ENCODE data around the gene RNF125.

The RNF125 gene

GRCh38 chr18:32021756-32022564 lies 3.3 kb downstream of the RNF125 start:
- TF ChIP-seq, protein P1, sequence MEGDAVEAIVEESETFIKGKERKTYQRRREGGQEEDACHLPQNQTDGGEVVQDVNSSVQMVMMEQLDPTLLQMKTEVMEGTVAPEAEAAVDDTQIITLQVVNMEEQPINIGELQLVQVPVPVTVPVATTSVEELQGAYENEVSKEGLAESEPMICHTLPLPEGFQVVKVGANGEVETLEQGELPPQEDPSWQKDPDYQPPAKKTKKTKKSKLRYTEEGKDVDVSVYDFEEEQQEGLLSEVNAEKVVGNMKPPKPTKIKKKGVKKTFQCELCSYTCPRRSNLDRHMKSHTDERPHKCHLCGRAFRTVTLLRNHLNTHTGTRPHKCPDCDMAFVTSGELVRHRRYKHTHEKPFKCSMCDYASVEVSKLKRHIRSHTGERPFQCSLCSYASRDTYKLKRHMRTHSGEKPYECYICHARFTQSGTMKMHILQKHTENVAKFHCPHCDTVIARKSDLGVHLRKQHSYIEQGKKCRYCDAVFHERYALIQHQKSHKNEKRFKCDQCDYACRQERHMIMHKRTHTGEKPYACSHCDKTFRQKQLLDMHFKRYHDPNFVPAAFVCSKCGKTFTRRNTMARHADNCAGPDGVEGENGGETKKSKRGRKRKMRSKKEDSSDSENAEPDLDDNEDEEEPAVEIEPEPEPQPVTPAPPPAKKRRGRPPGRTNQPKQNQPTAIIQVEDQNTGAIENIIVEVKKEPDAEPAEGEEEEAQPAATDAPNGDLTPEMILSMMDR (IDR thresholded peaks at IDR 0.05; ENCODE audit: borderline replicate concordance, control extremely low read depth, extremely low read depth, insufficient read depth, missing control alignments) = no peak
- in situ Hi-C loops (cut with MboI; ENCODE audit: low sequenced_read_pairs, unreplicated experiment) = no loop called here
- no peak for DNase-seq (ENCODE audit: low spot score)

- TF ChIP-seq, protein P1 (IDR thresholded peaks at IDR 0.05; ENCODE audit: borderline replicate concordance, control extremely low read depth, extremely low read depth, insufficient read depth, missing control alignments) = no peak
- no peak for DNase-seq (ENCODE audit: low spot score)
- in situ Hi-C loops (cut with MboI; ENCODE audit: low sequenced_read_pairs, unreplicated experiment) = no loop called here
These were observed 7.1 kb downstream of the RNF125 start for GRCh38 chr18:32025744-32026143.

DNA sequence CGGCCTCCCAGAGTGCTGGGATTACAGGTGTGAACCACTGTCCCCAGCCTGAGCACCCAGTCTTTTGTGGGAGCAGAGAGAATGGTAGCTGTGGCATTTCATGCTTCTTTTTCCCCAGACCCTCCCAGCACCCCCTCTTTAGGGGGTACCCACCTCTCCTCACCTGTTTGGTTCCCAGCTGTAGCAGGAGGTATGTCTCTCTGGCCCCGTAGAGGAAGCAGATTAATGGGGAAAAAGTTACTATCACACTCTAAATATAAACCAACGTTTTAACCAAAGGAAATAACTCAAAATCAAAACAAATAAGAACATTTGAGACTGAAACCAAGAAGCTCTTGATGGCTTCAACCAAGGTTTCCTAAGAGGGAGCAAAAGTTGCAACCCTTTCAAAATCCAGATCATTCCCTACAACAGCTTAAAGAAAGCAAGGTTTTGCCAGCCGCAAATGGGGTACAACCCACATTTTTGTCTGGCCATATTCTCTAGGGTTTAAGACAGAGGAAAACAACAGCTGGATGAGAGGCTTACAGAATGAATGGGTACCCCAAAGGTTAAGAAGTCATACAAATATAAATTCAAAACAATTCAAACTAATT lies 8.0 kb downstream of the RNF125 start:
- TF ChIP-seq, protein P1 (IDR thresholded peaks at IDR 0.05; ENCODE audit: borderline replicate concordance, control extremely low read depth, extremely low read depth, insufficient read depth, missing control alignments) = no peak
- in situ Hi-C loops (cut with MboI; ENCODE audit: low sequenced_read_pairs, unreplicated experiment) = no loop called here
- DNase-seq (ENCODE audit: low spot score) = no peak

GRCh38 chr18:32029558-32029957 lies 10.9 kb downstream of the RNF125 start:
- in situ Hi-C loops (cut with MboI; ENCODE audit: low sequenced_read_pairs, unreplicated experiment) = no loop called here
- no peak for DNase-seq (ENCODE audit: low spot score)
- TF ChIP-seq, protein P1 (IDR thresholded peaks at IDR 0.05; ENCODE audit: borderline replicate concordance, control extremely low read depth, extremely low read depth, insufficient read depth, missing control alignments) = no peak

DNA sequence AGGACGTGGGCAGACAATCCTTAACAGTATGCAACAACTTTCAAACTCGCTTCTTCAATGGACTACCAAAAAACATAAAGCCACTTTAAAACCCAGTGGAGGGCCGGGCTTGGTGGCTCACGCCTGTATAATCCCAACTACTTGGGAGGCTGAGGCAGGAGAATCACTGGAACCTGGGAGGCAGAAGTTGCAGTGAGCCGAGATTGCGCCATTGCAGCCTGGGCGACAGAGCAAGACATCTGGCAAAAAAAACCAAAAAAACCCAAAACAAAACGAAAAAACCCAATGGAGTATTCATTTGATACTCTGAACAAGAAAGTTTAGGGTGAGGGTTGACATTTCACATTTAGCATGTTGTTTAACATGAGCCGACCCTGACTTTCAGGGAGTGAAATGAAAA lies 14.0 kb downstream of the RNF125 start:
- DNase-seq (ENCODE audit: low spot score) = no peak
- in situ Hi-C loops (cut with MboI; ENCODE audit: low sequenced_read_pairs, unreplicated experiment) = no loop called here
- TF ChIP-seq, protein P1 (IDR thresholded peaks at IDR 0.05; ENCODE audit: borderline replicate concordance, control extremely low read depth, extremely low read depth, insufficient read depth, missing control alignments) = no peak

DNA sequence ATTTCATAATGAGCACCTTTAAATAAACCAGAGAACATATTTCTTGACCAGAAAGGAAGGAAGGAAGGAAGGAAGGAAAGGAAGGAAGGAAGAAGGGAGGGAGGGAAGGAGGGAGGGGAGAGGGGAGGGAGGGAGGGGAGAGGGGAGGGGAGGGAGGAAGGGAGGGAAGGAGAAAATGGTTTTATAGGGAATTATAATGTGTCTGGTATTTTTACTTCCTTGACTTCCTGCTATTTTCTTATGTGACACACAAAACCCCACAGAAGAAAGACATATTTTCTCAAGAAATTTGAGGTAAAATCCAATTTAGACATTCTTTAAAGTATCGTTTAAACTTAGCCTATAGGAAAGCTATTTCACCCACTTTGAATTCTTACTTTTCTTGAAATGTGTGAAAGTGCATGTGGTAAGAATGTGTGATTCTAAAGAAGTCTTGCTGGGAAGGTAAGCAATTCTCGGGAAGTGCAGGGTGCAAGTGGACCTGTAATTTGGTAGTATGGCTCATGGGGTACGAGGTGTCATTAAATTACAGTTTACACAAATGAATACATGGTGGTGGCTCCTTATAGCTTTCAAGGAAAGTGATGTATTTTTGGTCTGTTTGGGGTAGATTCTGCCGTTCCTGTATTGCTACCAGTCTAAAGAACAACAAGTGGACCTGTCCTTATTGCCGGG lies 18.0 kb downstream of the RNF125 start:
- TF ChIP-seq, protein P1 (IDR thresholded peaks at IDR 0.05; ENCODE audit: borderline replicate concordance, control extremely low read depth, extremely low read depth, insufficient read depth, missing control alignments) = no peak
- DNase-seq (ENCODE audit: low spot score) = no peak
- in situ Hi-C loops (cut with MboI; ENCODE audit: low sequenced_read_pairs, unreplicated experiment) = no loop called here
